Tibial nerve (tissue), 4 donors: ENCODE results near the gene SCEL. TPM values are rescaled to one million over a fixed set of nuclear protein-coding genes. Genes with fewer than 3 reads are reported as not detected.
"Not testable (repeated sequence)": the region's sequence is repeated elsewhere in the genome, so short reads cannot be mapped to it uniquely, and the experiment has no call there.

ENCODE experiments used
- DNase-seq, 2 donors: peaks; one replicate each; pipeline ENCODE4 v3.0.0-alpha.2; 2019; ENCODE audit warnings: low spot score in 2 of 2
- H3K27ac ChIP-seq, 4 donors: fragments of 200-600 bp; sonication (generic) in 3 of 4; one replicate each; pipeline ENCODE4 v1.5.1; 2017 to 2019; ENCODE audit warnings: mild to moderate bottlenecking in 1 of 4
- H3K27me3 ChIP-seq, 2 donors: fragments of 200-600 bp; sonication (generic) in 1 of 2; one replicate each; pipeline versions ENCODE4 v1.5.1 to v1.6.0; 2017 to 2019
- H3K36me3 ChIP-seq, 3 donors: fragments of 200-600 bp; sonication (generic); one replicate each; pipeline ENCODE4 v1.5.1; 2018 to 2019
- H3K4me1 ChIP-seq, 4 donors: fragments of 200-600 bp; sonication (generic) in 3 of 4; one replicate each; pipeline ENCODE4 v1.5.1; 2017 to 2019
- H3K4me3 ChIP-seq, 4 donors: fragments of 200-600 bp; sonication (generic) in 3 of 4; one replicate each; pipeline ENCODE4 v1.5.1; 2017 to 2019; ENCODE audit warnings: mild to moderate bottlenecking in 1 of 4, moderate library complexity in 1 of 4
- H3K9me3 ChIP-seq, 4 donors: fragments of 200-600 bp; sonication (generic) in 3 of 4; one replicate each; pipeline ENCODE4 v1.5.1; 2017 to 2019
- EP300 ChIP-seq, 2 donors: sonication (generic); formaldehyde crosslinking; IDR thresholded peaks; one replicate each; pipeline ENCODE4 v1.6.1; 2017; ENCODE audit warnings: antibody characterized with exemption in 2 of 2, mild to moderate bottlenecking in 1 of 2
- POLR2A ChIP-seq, 2 donors: fragments of 450-650 bp; IDR thresholded peaks; one replicate each; pipeline ENCODE4 v1.6.1; 2017; ENCODE audit warnings: antibody characterized with exemption in 2 of 2, mild to moderate bottlenecking in 2 of 2, moderate library complexity in 2 of 2
- WGBS, 2 donors: methylation state at CpG; one replicate each; pipeline ENCODE4 v1.1.5; 2018; 5-methylcytosine and 5-hydroxymethylcytosine counted together
- total RNA-seq, 4 donors: library from RNA; depleted of rRNA; stranded (reverse); fragments of >200 nt; gene quantifications; one replicate each; pipeline ENCODE4 v1.1.0, GENCODE V29; 2016
- TF ChIP-seq, protein P1 (sequence below), 5 experiments: fragments of 200-600 bp in 3 of 5; fragments of 450-650 bp in 2 of 5; sonication (generic) in 3 of 5; IDR thresholded peaks; one replicate each; pipeline ENCODE4 v1.5.1; 2016 to 2019; ENCODE audit warnings: antibody characterized with exemption in 5 of 5, mild to moderate bottlenecking in 3 of 5, moderate library complexity in 2 of 5

Gene SCEL
- total RNA-seq, 4 donors from 2014 or later: not detected

DNA sequence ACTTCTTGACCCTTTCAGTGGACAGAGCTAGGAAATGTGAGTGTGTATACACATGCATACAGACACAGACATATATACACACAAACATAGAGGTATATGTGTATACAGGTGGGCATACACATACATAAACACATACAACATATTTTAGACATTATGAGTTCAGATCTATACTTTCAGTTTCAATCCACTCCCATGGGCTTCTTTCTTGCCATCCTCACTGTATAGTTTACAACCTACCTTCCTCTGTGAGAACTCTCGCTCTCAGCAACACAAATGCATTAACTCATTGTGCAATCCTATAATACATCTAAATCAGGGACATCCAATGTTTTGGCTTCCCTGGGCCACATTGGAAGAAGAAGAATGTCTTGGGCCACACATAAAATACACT is 21.2 kb upstream of the SCEL start:
- Histone ChIP-seq H3K27me3 (no peaks in the 10 kb centered on the region), H3K4me1 (peaks cover 0 to 2% (median 0%) of the 10 kb centered on the region in 4 donors), H3K9me3 (no peaks in the 10 kb centered on the region), H3K4me3 (no peak overlapping the region), H3K36me3 (no peaks in the 10 kb centered on the region), H3K27ac (no peak overlapping the region)
- TF ChIP-seq, protein P1, sequence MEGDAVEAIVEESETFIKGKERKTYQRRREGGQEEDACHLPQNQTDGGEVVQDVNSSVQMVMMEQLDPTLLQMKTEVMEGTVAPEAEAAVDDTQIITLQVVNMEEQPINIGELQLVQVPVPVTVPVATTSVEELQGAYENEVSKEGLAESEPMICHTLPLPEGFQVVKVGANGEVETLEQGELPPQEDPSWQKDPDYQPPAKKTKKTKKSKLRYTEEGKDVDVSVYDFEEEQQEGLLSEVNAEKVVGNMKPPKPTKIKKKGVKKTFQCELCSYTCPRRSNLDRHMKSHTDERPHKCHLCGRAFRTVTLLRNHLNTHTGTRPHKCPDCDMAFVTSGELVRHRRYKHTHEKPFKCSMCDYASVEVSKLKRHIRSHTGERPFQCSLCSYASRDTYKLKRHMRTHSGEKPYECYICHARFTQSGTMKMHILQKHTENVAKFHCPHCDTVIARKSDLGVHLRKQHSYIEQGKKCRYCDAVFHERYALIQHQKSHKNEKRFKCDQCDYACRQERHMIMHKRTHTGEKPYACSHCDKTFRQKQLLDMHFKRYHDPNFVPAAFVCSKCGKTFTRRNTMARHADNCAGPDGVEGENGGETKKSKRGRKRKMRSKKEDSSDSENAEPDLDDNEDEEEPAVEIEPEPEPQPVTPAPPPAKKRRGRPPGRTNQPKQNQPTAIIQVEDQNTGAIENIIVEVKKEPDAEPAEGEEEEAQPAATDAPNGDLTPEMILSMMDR (IDR thresholded peaks at IDR 0.05): no peak
- no peak for TF ChIP-seq POLR2A (IDR thresholded peaks at IDR 0.05)
- WGBS, 2 donors: 2 to 31% methylated on average over 1 of the region's 1 CpG
- no peak for DNase-seq

DNA sequence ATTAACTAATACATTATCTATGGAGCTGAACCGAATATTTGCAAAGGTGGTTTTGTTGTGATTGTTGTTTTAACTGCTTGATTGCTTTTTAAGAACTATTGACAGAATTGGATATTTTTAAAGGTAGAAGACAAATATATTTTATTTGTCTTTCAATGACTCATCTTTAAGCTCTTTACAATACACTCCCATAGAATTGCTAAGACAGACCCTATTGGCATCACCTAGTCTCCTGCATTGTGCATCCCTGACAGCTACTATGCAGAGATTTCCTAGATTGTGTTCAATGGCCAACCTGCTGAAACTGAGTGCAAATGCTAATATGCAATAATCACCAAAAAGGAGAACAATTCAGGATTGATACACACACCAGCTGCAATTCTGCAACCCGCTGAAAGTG is 19.7 kb upstream of the SCEL start:
- TF ChIP-seq POLR2A (IDR thresholded peaks at IDR 0.05) (no peak), EP300 (IDR thresholded peaks at IDR 0.05) (no peak)
- TF ChIP-seq, protein P1 (IDR thresholded peaks at IDR 0.05): no peak
- H3K27me3 ChIP-seq: no peaks in the 10 kb centered on the region
- 90 to 91% methylated on average over 2 of the region's 2 CpGs for WGBS, 2 donors
- H3K4me3 ChIP-seq: no peak overlapping the region
- H3K27ac ChIP-seq: no peak overlapping the region
- no peaks in the 10 kb centered on the region for H3K9me3 ChIP-seq
- H3K4me1 ChIP-seq: no peaks in the 10 kb centered on the region
- DNase-seq: no peak
- no peaks in the 10 kb centered on the region for H3K36me3 ChIP-seq

DNA sequence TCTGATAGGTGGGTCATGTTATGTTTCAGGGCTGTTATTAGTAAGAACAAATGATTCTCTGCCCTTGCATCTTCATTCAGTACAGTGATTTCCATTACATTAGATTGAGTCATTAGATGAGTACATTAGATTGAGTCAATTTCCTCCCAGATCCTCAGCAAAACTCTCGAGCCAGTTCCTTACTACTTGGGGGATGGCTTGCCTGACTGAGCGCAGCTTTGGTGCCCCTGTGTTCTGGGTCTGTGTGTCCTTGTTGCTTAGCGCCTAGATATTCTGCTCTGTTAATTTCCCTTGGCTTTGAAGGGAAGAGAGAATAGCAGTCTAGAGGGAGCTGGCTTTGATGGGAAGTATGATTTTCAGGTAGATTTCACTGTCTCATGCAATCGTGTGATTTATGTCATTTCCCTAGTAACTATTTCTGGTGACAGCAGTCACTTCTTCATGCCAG is 19.1 kb upstream of the SCEL start:
- Histone ChIP-seq H3K4me3 (no peak overlapping the region), H3K9me3 (no peaks in the 10 kb centered on the region), H3K27ac (no peak overlapping the region), H3K36me3 (no peaks in the 10 kb centered on the region), H3K27me3 (no peaks in the 10 kb centered on the region), H3K4me1 (no peaks in the 10 kb centered on the region)
- TF ChIP-seq, protein P1 (IDR thresholded peaks at IDR 0.05): no peak
- TF ChIP-seq EP300 (IDR thresholded peaks at IDR 0.05): no peak
- TF ChIP-seq POLR2A (IDR thresholded peaks at IDR 0.05): no peak
- 81 to 91% methylated on average over 4 of the region's 4 CpGs for WGBS, 2 donors
- no peak for DNase-seq

DNA sequence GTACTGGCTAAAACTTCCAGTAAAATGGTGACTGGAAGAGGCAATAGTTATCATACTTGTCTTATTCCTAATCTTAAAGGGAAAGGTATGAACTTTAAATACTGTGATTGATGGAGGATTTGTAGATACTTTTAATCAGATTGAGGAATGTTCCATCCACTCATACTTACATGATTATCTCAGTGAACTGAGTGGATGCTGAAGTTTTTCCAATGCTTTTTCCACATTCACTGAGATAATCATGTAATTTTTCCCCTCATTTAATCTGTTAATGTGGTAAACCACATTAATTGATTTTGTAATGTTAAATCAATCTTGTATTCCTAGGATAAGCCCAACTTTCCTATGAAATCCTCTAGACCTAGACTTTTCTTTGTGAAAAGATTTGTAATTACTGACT is 17.2 kb upstream of the SCEL start:
- DNase-seq: no peak
- H3K9me3 ChIP-seq: no peaks in the 10 kb centered on the region
- no peaks in the 10 kb centered on the region for H3K36me3 ChIP-seq
- H3K27ac ChIP-seq: no peak overlapping the region
- H3K4me3 ChIP-seq: no peak overlapping the region
- H3K27me3 ChIP-seq: no peaks in the 10 kb centered on the region
- H3K4me1 ChIP-seq: no peaks in the 10 kb centered on the region
- TF ChIP-seq, protein P1 (IDR thresholded peaks at IDR 0.05): no peak
- TF ChIP-seq EP300 (IDR thresholded peaks at IDR 0.05): no peak
- TF ChIP-seq POLR2A (IDR thresholded peaks at IDR 0.05): no peak

DNA sequence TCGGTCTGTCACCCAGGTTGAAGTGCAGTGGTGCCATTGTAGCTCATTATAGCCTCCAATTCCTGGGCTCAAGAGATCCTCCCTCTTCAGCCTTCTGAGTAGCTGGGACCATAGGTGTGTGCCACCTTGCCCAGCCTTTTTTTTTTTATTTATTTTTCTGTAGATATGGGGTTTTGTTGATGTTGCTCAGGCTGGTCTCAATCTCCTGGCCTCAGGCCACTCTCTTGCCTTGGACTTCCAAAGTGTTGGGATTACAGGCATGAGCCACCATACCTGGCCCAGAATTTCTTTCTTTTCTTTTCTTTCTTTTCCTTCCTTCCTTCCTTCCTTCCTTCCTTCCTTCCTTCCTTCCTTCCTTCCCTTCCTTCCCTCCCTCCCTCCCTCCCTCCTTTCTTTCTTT is 16.1 kb upstream of the SCEL start:
- H3K27ac ChIP-seq, DNase-seq, H3K36me3 ChIP-seq, H3K9me3 ChIP-seq, H3K4me1 ChIP-seq, H3K4me3 ChIP-seq, H3K27me3 ChIP-seq: not testable (repeated sequence)
- WGBS, 2 donors: 97 to 100% methylated on average over 1 of the region's 1 CpG

DNA sequence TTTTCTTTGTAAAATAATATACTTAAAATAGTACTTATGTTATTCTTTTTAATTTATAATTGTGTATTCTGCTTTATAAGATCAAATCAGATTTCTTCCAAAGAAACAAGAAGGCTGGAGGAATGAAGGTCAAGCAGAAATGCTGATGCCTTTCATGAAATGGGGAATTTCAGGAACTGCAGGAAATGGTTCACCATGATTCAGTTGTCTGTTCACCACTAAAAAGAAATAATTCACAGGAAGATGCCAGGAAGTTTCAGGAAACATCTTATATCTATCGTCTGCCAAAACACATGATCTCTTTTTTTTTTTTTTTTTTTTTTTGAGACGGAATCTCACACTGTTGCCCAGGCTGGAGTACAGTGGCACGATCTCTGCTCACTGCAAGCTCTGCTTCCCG is 15.7 kb upstream of the SCEL start:
- 77 to 82% methylated on average over 4 of the region's 4 CpGs for WGBS, 2 donors
- Histone ChIP-seq H3K4me1 (no peaks in the 10 kb centered on the region), H3K27ac (no peak overlapping the region), H3K27me3 (no peaks in the 10 kb centered on the region), H3K36me3 (no peaks in the 10 kb centered on the region), H3K9me3 (no peaks in the 10 kb centered on the region), H3K4me3 (no peak overlapping the region)
- TF ChIP-seq, protein P1 (IDR thresholded peaks at IDR 0.05): no peak
- TF ChIP-seq EP300 (IDR thresholded peaks at IDR 0.05) (no peak), POLR2A (IDR thresholded peaks at IDR 0.05) (no peak)
- no peak for DNase-seq
